GM12872 (cell line): Measurements from ENCODE around the gene SPEF1.
A peak's percentile ranks its signal among the peaks of the same experiment; 100 is the strongest.

ENCODE experiments used
- TF ChIP-seq, protein P1 (sequence below): IDR thresholded peaks from 3 replicates; pipeline ENCODE4 v1.5.1; 2011; ENCODE audit warnings: low read depth, mild to moderate bottlenecking, low read length, moderate library complexity; ENCODE audit not compliant: insufficient read depth

The SPEF1 gene

DNA sequence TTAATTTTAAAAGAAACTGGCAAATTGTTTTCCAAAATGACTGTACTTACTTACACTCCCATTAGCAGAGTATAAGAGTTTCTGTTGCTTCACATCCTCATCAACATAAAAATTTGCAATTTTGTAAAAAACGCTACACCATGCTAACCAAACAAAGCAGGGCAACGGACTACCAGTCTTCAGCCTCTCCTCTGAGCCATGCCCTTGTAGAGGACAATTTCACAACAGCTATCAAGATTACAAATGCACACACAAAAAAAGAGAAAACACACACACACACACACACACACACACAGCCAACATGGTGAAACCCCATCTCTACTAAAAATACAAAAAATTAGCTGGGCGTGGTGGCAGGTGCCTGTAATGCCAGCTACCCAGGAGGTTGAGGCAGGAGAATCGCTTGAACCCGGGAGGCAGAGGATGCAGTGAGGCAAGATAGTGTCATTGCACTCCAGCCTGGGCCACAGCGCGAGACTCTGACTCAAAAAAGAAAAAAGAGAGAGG is 9.6 kb downstream of the SPEF1 start:
- TF ChIP-seq, protein P1, sequence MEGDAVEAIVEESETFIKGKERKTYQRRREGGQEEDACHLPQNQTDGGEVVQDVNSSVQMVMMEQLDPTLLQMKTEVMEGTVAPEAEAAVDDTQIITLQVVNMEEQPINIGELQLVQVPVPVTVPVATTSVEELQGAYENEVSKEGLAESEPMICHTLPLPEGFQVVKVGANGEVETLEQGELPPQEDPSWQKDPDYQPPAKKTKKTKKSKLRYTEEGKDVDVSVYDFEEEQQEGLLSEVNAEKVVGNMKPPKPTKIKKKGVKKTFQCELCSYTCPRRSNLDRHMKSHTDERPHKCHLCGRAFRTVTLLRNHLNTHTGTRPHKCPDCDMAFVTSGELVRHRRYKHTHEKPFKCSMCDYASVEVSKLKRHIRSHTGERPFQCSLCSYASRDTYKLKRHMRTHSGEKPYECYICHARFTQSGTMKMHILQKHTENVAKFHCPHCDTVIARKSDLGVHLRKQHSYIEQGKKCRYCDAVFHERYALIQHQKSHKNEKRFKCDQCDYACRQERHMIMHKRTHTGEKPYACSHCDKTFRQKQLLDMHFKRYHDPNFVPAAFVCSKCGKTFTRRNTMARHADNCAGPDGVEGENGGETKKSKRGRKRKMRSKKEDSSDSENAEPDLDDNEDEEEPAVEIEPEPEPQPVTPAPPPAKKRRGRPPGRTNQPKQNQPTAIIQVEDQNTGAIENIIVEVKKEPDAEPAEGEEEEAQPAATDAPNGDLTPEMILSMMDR = no peak

DNA sequence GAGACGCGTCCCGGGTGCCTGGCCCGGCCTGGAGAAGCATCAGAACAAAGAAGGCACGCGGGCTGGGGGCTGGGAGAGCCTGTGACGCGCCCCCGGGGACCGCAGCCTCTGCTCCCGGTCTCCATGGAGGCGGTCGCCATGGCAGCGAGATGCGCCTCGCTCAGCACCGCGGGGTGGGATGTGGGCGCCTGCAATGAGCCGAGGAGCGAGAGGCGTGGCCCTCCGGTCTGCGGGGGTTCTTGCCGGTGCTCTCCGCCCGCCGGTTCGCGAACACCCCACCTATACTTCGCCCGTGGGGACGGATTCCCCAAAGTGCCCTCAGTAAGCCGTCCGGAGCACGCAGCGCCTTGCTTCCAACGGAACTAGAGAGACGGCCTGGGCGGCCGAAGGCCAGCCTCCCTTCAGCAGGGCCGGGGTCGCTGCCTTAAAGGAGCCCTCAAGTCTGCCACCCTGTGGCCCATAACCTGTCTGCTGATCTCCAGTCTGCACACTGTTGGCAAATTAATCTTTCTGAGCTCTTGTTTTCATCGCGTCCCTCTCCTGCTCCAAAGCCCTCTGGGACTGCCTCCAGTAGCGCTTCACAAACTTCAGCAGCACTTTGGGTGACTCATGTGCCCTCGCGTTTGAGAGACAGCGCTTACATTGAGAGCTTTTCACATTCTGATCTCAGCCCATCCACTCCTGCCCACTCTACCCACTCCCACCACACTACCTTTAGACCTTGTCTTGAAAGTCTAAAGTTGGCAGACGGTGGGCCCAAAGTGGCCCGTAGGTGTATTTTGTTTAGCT is 12.7 kb downstream of the SPEF1 start:
- TF ChIP-seq, protein P1 = peak; percentile 80

DNA sequence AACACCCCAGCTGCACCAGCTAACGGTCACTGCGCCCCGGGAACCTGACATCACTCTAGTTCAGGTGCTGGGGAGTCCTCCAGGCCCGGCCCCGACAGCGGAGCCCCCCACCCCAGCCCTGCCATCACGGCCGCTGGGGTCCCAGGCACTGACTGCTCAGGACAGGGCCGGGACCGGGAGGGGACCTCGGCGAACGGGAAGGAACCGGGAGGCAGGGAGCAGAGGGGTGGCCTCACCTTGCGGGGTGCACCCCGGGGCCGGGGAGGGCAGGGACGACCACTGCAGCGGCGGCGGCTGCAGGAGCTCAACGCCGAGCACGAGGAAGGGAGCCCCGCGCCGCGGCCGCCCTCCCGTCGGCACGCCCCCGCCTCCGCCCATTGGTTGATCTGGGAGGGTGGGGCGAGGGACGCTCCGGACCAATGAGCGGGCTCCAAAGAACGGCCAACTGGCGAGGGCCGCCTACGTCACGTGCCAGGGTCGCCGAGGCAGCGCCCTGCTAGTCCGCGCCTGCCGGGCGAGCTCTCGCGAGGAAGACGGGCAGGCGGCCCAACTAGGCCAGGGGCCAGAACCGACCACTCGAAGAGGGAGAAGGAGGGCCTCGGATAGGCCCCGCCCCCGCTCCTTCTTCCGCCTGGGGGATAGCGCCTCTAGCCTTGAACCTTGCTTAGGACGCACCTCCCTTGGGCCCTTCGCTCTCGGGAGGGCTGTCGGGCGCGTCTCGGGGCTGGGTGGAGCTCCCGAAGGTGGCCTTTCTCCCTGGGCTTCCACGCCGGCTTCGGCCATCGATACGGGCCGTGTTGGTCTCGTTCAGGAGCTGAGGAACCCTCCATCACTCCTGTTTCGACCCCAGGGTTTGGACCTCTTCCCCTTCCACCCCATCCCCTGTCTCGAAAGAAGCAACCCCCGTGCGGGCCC is 13.6 kb downstream of the SPEF1 start, which contains the start of gene ADISSP:
TSS of gene ADISSP (minus strand) at position 327 of the 915 bp plus-strand sequence. CDS start 7,653 bp downstream, outside the sequence.
- TF ChIP-seq, protein P1 = peak; percentile 33; the same call in 1 of the 3 replicates

DNA sequence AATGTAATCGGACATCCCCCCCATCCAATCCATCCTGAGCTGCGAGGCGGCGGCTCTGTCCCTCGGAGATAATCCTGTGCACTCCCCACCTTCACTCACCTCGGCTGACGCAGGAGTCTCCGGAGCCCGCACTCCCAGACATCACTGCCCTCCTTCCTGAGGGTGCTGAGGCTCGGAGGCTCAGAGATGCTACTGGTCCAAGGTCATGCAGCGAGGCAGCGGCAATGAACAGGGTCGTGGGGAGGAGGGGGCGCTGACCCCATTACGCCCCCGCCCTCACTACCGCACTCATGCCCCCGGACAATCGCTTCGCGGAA is 14.2 kb downstream of the SPEF1 start:
- TF ChIP-seq, protein P1 = no peak

DNA sequence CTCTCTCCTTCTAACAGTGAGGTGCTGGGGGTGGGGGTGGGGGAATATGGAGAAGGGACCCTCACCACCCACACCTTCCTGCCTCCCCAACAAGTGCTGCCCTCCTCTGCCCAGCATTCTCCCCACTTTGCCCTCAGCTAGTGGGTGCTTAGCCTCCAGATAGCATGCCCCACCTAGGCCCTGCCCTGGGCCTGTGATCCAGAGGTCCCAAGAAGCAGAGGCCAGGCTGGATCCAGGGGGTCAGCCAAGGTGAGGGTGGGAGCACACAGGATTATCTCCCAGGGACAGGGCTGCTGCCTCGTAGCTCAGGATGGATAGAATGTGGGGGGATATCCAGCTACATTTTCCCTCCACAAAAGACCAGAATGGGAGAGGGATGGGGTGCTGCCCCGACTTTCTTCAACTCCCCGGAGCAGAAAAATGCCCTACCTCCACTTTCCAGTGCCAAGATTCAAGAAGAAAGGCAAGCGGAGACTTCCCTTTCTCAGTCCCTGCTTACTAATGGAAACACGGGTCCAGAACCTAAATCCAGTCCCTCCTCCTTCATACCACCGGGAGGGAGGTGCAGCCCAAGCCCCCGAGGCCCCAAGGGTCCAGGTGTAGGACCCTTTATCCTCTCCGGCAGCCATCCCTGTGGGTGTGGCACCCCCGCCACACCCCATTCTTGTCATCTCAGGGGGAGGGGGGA is 14.7 kb downstream of the SPEF1 start:
- TF ChIP-seq, protein P1 = no peak

DNA sequence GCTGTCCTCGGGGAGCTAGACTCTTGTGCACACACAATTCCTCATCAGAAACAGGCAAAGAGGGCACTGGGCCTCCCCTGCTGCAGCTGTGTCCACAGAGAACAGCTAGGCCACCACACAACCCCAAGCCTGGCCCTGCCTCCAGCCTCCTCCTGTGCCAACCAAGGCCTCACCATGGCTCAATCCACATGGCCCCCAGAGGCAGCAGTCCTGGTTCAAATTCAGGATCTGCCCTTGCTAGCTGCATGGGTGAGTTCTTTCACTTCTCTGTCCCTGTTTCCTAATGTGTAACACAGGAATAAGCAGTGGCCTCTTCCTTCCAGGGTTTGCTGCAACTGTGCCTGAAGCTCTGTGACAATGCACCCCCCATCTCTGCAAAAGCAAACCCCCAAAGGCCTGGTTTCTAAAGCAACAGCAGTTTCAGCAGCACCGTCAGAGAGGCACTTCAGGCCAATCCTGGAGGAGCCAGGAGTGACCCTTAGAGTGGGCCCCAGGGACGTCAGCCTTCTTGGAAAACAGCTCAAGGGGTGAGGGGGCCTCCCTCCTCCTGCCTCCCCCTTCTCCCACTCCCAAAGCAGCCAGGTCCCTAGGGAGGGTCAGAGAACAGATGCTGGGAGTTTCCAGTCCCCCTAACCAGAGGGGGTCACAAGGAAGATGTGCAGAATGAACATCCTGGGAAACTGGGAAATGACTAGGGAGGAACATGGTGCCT is 15.9 kb downstream of the SPEF1 start:
- TF ChIP-seq, protein P1 = no peak
